HepG2 (cell line): ENCODE measurements around the gene RAB3C.

Experiments used
- SMARCE1 ChIP-seq: fragments of 450-650 bp; IDR thresholded peaks from 2 replicates; pipeline ENCODE4 v1.6.1; 2017; ENCODE audit warnings: borderline replicate concordance
- ZNF44 ChIP-seq: sonication (generic); formaldehyde crosslinking; IDR thresholded peaks from 2 replicates; pipeline ENCODE4 v1.5.1; 2020; ENCODE audit warnings: mild to moderate bottlenecking, missing genetic modification reagents
- TF ChIP-seq, protein P1 (sequence below): sonication (generic); formaldehyde crosslinking; IDR thresholded peaks from 2 replicates; pipeline ENCODE4 v1.5.0; 2020; ENCODE audit warnings: mild to moderate bottlenecking, missing genetic modification reagents, moderate library complexity
- TF ChIP-seq, protein P2 (sequence below), 2 experiments: IDR thresholded peaks; 2 replicates each; pipeline ENCODE4 v1.6.1; 2011 to 2012; ENCODE audit warnings: low read length in 2 of 2, borderline replicate concordance in 1 of 2, low read depth in 1 of 2, mild to moderate bottlenecking in 1 of 2, moderate library complexity in 1 of 2

DNA sequence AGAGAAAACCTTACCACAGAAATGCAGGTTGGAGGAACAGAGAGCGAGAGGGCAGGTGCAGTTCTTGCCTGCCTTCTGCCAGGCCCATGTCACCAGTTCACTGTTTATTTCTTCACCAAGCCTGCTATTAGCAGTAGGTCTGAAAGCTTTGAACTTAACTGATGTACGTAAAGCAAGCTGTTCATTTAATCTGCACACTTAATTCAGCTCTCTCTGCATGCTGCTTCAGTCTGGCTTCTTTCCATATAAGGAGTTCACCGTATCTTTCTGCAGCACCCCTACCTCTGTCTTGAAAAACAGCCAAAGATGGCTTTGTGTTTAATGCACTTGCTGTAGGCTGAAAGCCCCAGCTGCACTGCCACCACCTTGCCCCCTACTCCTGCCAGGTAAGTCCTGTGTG, 205.1 kb downstream of the RAB3C start:
- no peak for TF ChIP-seq SMARCE1
- TF ChIP-seq, protein P1, sequence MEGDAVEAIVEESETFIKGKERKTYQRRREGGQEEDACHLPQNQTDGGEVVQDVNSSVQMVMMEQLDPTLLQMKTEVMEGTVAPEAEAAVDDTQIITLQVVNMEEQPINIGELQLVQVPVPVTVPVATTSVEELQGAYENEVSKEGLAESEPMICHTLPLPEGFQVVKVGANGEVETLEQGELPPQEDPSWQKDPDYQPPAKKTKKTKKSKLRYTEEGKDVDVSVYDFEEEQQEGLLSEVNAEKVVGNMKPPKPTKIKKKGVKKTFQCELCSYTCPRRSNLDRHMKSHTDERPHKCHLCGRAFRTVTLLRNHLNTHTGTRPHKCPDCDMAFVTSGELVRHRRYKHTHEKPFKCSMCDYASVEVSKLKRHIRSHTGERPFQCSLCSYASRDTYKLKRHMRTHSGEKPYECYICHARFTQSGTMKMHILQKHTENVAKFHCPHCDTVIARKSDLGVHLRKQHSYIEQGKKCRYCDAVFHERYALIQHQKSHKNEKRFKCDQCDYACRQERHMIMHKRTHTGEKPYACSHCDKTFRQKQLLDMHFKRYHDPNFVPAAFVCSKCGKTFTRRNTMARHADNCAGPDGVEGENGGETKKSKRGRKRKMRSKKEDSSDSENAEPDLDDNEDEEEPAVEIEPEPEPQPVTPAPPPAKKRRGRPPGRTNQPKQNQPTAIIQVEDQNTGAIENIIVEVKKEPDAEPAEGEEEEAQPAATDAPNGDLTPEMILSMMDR (CRISPR knock-in tag), result no peak
- no peak for TF ChIP-seq ZNF44 (CRISPR knock-in tag)
- TF ChIP-seq, protein P2, sequence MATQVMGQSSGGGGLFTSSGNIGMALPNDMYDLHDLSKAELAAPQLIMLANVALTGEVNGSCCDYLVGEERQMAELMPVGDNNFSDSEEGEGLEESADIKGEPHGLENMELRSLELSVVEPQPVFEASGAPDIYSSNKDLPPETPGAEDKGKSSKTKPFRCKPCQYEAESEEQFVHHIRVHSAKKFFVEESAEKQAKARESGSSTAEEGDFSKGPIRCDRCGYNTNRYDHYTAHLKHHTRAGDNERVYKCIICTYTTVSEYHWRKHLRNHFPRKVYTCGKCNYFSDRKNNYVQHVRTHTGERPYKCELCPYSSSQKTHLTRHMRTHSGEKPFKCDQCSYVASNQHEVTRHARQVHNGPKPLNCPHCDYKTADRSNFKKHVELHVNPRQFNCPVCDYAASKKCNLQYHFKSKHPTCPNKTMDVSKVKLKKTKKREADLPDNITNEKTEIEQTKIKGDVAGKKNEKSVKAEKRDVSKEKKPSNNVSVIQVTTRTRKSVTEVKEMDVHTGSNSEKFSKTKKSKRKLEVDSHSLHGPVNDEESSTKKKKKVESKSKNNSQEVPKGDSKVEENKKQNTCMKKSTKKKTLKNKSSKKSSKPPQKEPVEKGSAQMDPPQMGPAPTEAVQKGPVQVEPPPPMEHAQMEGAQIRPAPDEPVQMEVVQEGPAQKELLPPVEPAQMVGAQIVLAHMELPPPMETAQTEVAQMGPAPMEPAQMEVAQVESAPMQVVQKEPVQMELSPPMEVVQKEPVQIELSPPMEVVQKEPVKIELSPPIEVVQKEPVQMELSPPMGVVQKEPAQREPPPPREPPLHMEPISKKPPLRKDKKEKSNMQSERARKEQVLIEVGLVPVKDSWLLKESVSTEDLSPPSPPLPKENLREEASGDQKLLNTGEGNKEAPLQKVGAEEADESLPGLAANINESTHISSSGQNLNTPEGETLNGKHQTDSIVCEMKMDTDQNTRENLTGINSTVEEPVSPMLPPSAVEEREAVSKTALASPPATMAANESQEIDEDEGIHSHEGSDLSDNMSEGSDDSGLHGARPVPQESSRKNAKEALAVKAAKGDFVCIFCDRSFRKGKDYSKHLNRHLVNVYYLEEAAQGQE (IDR thresholded peaks at IDR 0.05; ENCODE audit: borderline replicate concordance in 1 of 2, low read depth in 1 of 2, low read length in 2 of 2), result no peak
